SK-N-SH (cell line): ENCODE measurements around the gene TYMS. TPM values are rescaled to one million over a fixed set of nuclear protein-coding genes. Genes with fewer than 3 reads are reported as not detected.

Experiments used
- CTCF ChIA-PET: fragments of 300-600, 350-600 bp; formaldehyde crosslinking; extraction: SDS; loops from one replicate; lab custom pipeline; 2021; lab: Yijun Ruan, JAX
- POLR2A ChIA-PET: fragments of 350-600 bp; sonication (Branson Sonifier 250); formaldehyde crosslinking; extraction: SDS; loops from one replicate; lab custom pipeline; 2020; ENCODE audit warnings: antibody characterized with exemption, inconsistent platforms; lab: Yijun Ruan, JAX
- DNase-seq: peaks from one replicate; pipeline ENCODE4 v3.0.0; 2012
- H2AFZ ChIP-seq: fragments of 200-600 bp; sonication (generic); 2 replicates; pipeline ENCODE4 v1.8.1; 2016; ENCODE audit warnings: antibody characterized with exemption, mild to moderate bottlenecking, low read depth
- H3F3A ChIP-seq: fragments of 200-600 bp; sonication (generic); replicated peaks from 2 replicates; pipeline ENCODE3; 2016; ENCODE audit warnings: antibody characterized with exemption, mild to moderate bottlenecking; ENCODE audit not compliant: insufficient read depth
- H3K27ac ChIP-seq, 2 experiments: fragments of 200-500 bp in 1 of 2; fragments of 200-600 bp in 1 of 2; sonication (Bioruptor generic) in 1 of 2; sonication (generic), shearing (Covaris generic) in 1 of 2; 2 replicates each; pipeline versions ENCODE4 v1.5.1 to v1.6.1; 2014 to 2016; ENCODE audit warnings: low read depth in 2 of 2, inconsistent platforms in 1 of 2, low read length in 1 of 2, mild to moderate bottlenecking in 1 of 2, mixed read lengths in 1 of 2
- H3K27me3 ChIP-seq: fragments of 200-600 bp; sonication (generic), shearing (Covaris generic); 2 replicates; pipeline ENCODE4 v1.6.1; 2016; ENCODE audit warnings: mixed run types; ENCODE audit not compliant: insufficient read depth
- H3K36me3 ChIP-seq, 2 experiments: fragments of 200-500 bp in 1 of 2; fragments of 200-600 bp in 1 of 2; sonication (Bioruptor generic) in 1 of 2; sonication (generic) in 1 of 2; replicated peaks in 1 of 2; 2 replicates each; pipeline versions ENCODE3 to v1.5.1; 2014 to 2016; ENCODE audit warnings: low read length in 1 of 2, mild to moderate bottlenecking in 1 of 2; ENCODE audit not compliant: insufficient read depth in 2 of 2, control insufficient read depth in 1 of 2
- H3K4me1 ChIP-seq, 2 experiments: fragments of 200-500 bp in 1 of 2; fragments of 200-600 bp in 1 of 2; sonication (Bioruptor generic) in 1 of 2; sonication (generic), shearing (Covaris generic) in 1 of 2; 2 replicates each; pipeline versions ENCODE4 v1.5.1 to v1.6.1; 2014 to 2016; ENCODE audit warnings: low read depth in 1 of 2, low read length in 1 of 2, mixed run types in 1 of 2; ENCODE audit not compliant: insufficient read depth in 2 of 2, control insufficient read depth in 1 of 2
- H3K4me2 ChIP-seq: fragments of 200-600 bp; sonication (generic), shearing (Covaris generic); 2 replicates; pipeline ENCODE4 v1.6.1; 2017; ENCODE audit warnings: mixed run types
- H3K4me3 ChIP-seq, 2 experiments: fragments of 200-500 bp in 1 of 2; fragments of 200-600 bp in 1 of 2; sonication (Bioruptor generic) in 1 of 2; sonication (generic), shearing (Covaris generic) in 1 of 2; 2 replicates each; pipeline versions ENCODE4 v1.5.1 to v1.8.1; 2014 to 2016; ENCODE audit warnings: low read depth in 2 of 2, inconsistent platforms in 1 of 2, low read length in 1 of 2, mild to moderate bottlenecking in 1 of 2, mixed read lengths in 1 of 2, moderate library complexity in 1 of 2
- H3K79me2 ChIP-seq: fragments of 200-600 bp; sonication (generic); 2 replicates; pipeline ENCODE4 v1.8.1; 2017; ENCODE audit warnings: mild to moderate bottlenecking; ENCODE audit not compliant: insufficient read depth
- H3K9ac ChIP-seq: fragments of 200-600 bp; sonication (generic); 2 replicates; pipeline ENCODE4 v1.6.1; 2017; ENCODE audit warnings: mixed run types
- H3K9me2 ChIP-seq: fragments of 200-600 bp; sonication (generic); 2 replicates; pipeline ENCODE4 v1.6.1; 2017; ENCODE audit warnings: mixed run types
- H3K9me3 ChIP-seq: fragments of 200-600 bp; sonication (generic); 2 replicates; pipeline ENCODE4 v1.6.1; 2017; ENCODE audit warnings: mixed run types, mild to moderate bottlenecking, moderate library complexity
- H4K20me1 ChIP-seq: fragments of 200-600 bp; sonication (generic); 2 replicates; pipeline ENCODE4 v1.6.1; 2017; ENCODE audit warnings: mild to moderate bottlenecking, mixed run types; ENCODE audit not compliant: insufficient read depth
- CHD2 ChIP-seq: fragments of 150-350 bp; IDR thresholded peaks from 2 replicates; pipeline ENCODE4 v1.6.1; 2018; ENCODE audit warnings: low read length; ENCODE audit not compliant: partially characterized antibody
- EZH2phosphoT487 ChIP-seq: fragments of 200-600 bp; sonication (generic); IDR thresholded peaks from 2 replicates; pipeline ENCODE4 v1.6.1; 2017; ENCODE audit warnings: low read depth, mixed run types, mild to moderate bottlenecking, antibody characterized with exemption, moderate library complexity, borderline replicate concordance
- GABPA ChIP-seq: IDR thresholded peaks from 2 replicates; pipeline ENCODE4 v1.4.0; 2012; ENCODE audit warnings: low read depth, mild to moderate bottlenecking
- JUND ChIP-seq: IDR thresholded peaks from 2 replicates; pipeline ENCODE4 v1.4.0; 2012
- MEF2A ChIP-seq: IDR thresholded peaks from 2 replicates; pipeline ENCODE4 v1.4.0; 2012; ENCODE audit warnings: low read depth, borderline replicate concordance
- NRF1 ChIP-seq: IDR thresholded peaks from 2 replicates; pipeline ENCODE4 v1.6.1; 2012; ENCODE audit warnings: low read depth, mild to moderate bottlenecking, low read length
- RXRA ChIP-seq: IDR thresholded peaks from 2 replicates; pipeline ENCODE4 v1.4.0; 2012; ENCODE audit warnings: low read depth, mild to moderate bottlenecking, borderline replicate concordance
- TCF12 ChIP-seq: IDR thresholded peaks from 2 replicates; pipeline ENCODE4 v1.4.0; 2012
- TEAD4 ChIP-seq: IDR thresholded peaks from 2 replicates; pipeline ENCODE4 v1.4.0; 2012; ENCODE audit warnings: mild to moderate bottlenecking, borderline replicate concordance; ENCODE audit not compliant: insufficient read depth
- YY1 ChIP-seq: IDR thresholded peaks from 2 replicates; pipeline ENCODE4 v1.4.0; 2012; ENCODE audit warnings: low read depth, mild to moderate bottlenecking
- WGBS: methylation state at CpG from one replicate; pipeline ENCODE4 v1.1.6; 2017; ENCODE audit warnings: low lambda C conversion rate; 5-methylcytosine and 5-hydroxymethylcytosine counted together
- polyA plus RNA-seq, 3 experiments: library from polyadenylated mRNA; depleted of rRNA; stranded (reverse); fragments of >200 nt; gene quantifications; 2 replicates each; pipeline ENCODE4 v1.2.3, GENCODE V29; 2012
- TF ChIP-seq, protein P1 (sequence below): IDR thresholded peaks from 2 replicates; pipeline ENCODE4 v1.6.1; 2012; ENCODE audit warnings: mild to moderate bottlenecking, low read depth, low read length, moderate library complexity
- TF ChIP-seq, protein P2 (sequence below): IDR thresholded peaks from 2 replicates; pipeline ENCODE4 v1.4.0; 2012; ENCODE audit warnings: low read depth

The TYMS gene
- polyA plus RNA-seq, 1 of the 3 experiments (the other 2 are of a cell fraction), result 101 TPM

DNA sequence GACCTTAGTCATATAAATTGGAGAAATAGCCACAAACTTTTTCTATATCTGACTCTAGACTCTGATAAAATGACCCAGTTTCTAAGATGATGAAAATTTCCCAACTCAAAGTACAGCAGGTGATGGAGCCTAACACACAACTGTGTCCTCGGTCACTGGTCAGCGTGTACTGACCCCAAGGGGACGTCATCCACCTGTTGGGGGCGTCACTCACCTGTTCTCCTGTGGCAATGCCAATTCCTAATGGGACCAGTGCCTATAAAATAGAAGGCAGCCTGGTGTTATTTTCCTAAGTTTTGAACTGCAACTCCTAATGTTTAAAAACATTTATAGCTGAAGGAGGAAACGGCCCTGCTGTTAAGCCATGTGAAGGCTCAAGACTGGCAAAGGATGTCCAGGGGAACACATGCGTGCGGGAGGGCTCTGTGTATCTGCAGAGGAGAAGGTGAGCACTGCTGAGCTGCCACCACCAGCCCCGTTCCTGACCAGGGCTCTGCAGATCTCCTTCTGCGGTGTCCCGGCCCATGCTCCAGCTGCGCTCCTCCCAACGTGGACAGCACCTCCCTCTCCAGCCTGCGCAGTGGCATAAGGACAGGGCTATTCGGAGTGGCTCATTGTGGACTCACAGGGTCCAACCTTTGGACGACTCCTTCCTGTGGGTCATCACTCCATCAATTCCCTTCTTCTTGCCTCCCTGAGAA is 21.2 kb downstream of the TYMS start:
- H3K79me2 ChIP-seq, result no peaks in the 10 kb centered on the region
- TF ChIP-seq YY1 (no peak), EZH2phosphoT487 (no peak), TEAD4 (no peak), JUND (no peak), RXRA (no peak), TCF12 (no peak), MEF2A (no peak), NRF1 (no peak), CHD2 (no peak)
- TF ChIP-seq, protein P1, sequence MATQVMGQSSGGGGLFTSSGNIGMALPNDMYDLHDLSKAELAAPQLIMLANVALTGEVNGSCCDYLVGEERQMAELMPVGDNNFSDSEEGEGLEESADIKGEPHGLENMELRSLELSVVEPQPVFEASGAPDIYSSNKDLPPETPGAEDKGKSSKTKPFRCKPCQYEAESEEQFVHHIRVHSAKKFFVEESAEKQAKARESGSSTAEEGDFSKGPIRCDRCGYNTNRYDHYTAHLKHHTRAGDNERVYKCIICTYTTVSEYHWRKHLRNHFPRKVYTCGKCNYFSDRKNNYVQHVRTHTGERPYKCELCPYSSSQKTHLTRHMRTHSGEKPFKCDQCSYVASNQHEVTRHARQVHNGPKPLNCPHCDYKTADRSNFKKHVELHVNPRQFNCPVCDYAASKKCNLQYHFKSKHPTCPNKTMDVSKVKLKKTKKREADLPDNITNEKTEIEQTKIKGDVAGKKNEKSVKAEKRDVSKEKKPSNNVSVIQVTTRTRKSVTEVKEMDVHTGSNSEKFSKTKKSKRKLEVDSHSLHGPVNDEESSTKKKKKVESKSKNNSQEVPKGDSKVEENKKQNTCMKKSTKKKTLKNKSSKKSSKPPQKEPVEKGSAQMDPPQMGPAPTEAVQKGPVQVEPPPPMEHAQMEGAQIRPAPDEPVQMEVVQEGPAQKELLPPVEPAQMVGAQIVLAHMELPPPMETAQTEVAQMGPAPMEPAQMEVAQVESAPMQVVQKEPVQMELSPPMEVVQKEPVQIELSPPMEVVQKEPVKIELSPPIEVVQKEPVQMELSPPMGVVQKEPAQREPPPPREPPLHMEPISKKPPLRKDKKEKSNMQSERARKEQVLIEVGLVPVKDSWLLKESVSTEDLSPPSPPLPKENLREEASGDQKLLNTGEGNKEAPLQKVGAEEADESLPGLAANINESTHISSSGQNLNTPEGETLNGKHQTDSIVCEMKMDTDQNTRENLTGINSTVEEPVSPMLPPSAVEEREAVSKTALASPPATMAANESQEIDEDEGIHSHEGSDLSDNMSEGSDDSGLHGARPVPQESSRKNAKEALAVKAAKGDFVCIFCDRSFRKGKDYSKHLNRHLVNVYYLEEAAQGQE, result no peak
- TF ChIP-seq, protein P2, sequence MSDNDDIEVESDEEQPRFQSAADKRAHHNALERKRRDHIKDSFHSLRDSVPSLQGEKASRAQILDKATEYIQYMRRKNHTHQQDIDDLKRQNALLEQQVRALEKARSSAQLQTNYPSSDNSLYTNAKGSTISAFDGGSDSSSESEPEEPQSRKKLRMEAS, result no peak
- WGBS, result 97% methylated on average over 10 of the region's 15 CpGs
- no peak overlapping the region for H2AFZ ChIP-seq
- CTCF ChIA-PET, result interaction anchor here (1.5 kb wide), 1 partner anchor 55 kb away, joined by 5 read pairs; no protein-coding TSS in a partner anchor
- POLR2A ChIA-PET, result no interaction called here
- DNase-seq, result no peak
- H3K4me1 ChIP-seq, result no peaks in the 10 kb centered on the region
- H3K9me2 ChIP-seq, result no peaks in the 10 kb centered on the region
- H3K4me3 ChIP-seq, result no peak overlapping the region
- H4K20me1 ChIP-seq, result no peaks in the 10 kb centered on the region
- H3K4me2 ChIP-seq, result no peak overlapping the region
- peaks cover 10 to 41% of the 10 kb centered on the region in 2 experiments for H3K36me3 ChIP-seq
- H3K27ac ChIP-seq, result no peak overlapping the region
- H3K9me3 ChIP-seq, result no peaks in the 10 kb centered on the region
- no peak overlapping the region for H3K9ac ChIP-seq
- peaks cover 5% of the 10 kb centered on the region for H3F3A ChIP-seq
- no peaks in the 10 kb centered on the region for H3K27me3 ChIP-seq

DNA sequence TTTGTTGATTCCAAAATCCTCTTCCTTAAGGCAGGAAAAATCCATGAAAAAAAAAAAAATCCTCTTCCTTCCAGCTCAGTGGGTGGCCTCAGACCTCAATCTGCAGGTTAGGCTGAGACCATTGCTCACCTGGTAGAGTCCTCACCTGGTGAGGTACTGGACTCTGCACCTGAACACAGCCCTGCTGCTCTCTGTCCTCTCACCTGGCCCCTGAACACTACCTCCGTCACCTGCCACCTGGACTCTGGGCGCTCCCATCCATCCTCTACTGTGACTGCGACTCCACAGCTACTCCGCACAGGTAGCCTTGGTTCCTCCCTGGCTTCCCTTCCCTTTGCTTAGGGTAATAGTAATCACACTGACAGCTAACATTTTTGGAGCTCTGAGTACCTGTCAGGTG is 22.1 kb downstream of the TYMS start:
- Histone ChIP-seq H2AFZ (no peak overlapping the region), H3K4me1 (no peaks in the 10 kb centered on the region), H3K4me3 (no peak overlapping the region), H3K9me3 (no peaks in the 10 kb centered on the region), H3K36me3 (peaks cover 1 to 35% of the 10 kb centered on the region in 2 experiments), H3K9ac (no peak overlapping the region), H4K20me1 (no peaks in the 10 kb centered on the region), H3K27me3 (no peaks in the 10 kb centered on the region), H3F3A (peaks cover 5% of the 10 kb centered on the region), H3K4me2 (no peak overlapping the region), H3K27ac (no peak overlapping the region), H3K79me2 (no peaks in the 10 kb centered on the region), H3K9me2 (no peaks in the 10 kb centered on the region)
- ChIA-PET POLR2A (no interaction called here), CTCF (interaction anchor here (0.6 kb wide), 1 partner anchor 84 kb away, joined by 3 read pairs; no protein-coding TSS in a partner anchor)
- WGBS, result 91% methylated on average over 4 of the region's 4 CpGs
- no peak for DNase-seq
- no peak for TF ChIP-seq EZH2phosphoT487
- TF ChIP-seq GABPA, result no peak
